ENCODE results near the gene MSTN.

DNA sequence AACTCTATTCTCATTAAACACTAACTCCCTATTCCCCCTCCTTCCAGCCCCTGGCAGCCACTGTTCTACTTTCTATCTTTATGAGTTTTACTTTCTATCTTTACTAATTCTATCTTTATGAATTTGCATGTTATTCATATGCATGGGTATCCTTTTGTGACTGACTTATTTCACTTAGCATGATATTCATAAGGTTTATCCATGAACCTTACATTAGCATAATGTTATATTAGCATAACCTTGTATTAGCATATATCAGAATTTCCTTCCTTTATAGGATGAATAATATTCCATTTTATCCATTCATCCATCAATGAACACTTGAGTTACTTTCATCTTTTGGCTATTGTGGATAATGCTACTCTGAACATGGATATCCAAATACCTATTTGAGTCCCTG is 41.8 kb downstream of the MSTN start:
- TF ChIP-seq, protein P1, sequence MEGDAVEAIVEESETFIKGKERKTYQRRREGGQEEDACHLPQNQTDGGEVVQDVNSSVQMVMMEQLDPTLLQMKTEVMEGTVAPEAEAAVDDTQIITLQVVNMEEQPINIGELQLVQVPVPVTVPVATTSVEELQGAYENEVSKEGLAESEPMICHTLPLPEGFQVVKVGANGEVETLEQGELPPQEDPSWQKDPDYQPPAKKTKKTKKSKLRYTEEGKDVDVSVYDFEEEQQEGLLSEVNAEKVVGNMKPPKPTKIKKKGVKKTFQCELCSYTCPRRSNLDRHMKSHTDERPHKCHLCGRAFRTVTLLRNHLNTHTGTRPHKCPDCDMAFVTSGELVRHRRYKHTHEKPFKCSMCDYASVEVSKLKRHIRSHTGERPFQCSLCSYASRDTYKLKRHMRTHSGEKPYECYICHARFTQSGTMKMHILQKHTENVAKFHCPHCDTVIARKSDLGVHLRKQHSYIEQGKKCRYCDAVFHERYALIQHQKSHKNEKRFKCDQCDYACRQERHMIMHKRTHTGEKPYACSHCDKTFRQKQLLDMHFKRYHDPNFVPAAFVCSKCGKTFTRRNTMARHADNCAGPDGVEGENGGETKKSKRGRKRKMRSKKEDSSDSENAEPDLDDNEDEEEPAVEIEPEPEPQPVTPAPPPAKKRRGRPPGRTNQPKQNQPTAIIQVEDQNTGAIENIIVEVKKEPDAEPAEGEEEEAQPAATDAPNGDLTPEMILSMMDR (IDR thresholded peaks at IDR 0.05), result no peak
- TF ChIP-seq POLR2A (IDR thresholded peaks at IDR 0.05), result no peak
